VCaP (cell line): ENCODE data around the gene KATNIP.

ENCODE experiments used
- H3K27ac ChIP-seq: fragments of 450-650 bp; 2 replicates; pipeline ENCODE4 v1.5.1; 2017
- TF ChIP-seq, protein P1 (sequence below): fragments of 450-650 bp; conservative IDR thresholded peaks from 2 replicates; pipeline ENCODE4 v1.5.1; 2017; ENCODE audit warnings: mild to moderate bottlenecking, moderate library complexity

KATNIP gene

DNA sequence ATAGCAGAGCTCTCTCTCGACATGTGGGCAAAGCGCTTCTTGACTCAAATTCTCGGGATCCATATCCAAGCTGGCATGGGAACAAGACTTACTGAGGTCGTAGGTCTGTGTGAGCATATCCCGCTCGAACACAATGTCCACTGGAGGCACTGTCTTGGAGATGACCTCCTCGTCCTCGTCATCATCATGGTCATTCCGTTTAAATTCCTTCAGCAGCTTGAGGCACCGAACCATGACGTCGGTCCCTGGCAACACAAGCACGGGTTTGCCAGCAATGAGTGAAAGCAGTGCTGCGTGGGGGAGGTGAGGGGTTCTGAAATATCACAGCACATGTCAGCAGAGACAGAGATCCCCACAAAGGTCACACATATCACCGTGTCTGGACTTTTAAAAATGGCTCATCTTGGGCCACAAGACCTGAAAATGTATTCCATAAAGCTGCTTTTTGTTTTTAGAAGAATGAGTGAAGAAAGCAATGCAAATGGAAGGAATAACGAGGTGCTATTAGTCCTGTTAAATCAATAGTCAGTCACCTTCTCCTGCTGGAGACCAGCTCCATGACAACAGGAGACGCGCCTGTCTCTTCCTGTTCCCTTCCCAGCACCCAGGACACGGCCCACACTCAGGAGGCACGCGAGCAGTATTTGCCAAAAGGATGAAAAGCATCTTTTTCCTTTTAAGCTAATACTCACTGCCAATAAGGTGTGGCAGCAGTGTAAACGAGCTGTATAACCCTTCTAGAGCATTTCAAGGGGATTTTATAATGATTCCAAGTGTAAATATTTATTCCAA lies 38.1 kb upstream of the KATNIP start:
- TF ChIP-seq, protein P1, sequence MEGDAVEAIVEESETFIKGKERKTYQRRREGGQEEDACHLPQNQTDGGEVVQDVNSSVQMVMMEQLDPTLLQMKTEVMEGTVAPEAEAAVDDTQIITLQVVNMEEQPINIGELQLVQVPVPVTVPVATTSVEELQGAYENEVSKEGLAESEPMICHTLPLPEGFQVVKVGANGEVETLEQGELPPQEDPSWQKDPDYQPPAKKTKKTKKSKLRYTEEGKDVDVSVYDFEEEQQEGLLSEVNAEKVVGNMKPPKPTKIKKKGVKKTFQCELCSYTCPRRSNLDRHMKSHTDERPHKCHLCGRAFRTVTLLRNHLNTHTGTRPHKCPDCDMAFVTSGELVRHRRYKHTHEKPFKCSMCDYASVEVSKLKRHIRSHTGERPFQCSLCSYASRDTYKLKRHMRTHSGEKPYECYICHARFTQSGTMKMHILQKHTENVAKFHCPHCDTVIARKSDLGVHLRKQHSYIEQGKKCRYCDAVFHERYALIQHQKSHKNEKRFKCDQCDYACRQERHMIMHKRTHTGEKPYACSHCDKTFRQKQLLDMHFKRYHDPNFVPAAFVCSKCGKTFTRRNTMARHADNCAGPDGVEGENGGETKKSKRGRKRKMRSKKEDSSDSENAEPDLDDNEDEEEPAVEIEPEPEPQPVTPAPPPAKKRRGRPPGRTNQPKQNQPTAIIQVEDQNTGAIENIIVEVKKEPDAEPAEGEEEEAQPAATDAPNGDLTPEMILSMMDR, result no peak
- peak overlapping the region; percentile 15; the same call in 1 of the 2 replicates for H3K27ac ChIP-seq

DNA sequence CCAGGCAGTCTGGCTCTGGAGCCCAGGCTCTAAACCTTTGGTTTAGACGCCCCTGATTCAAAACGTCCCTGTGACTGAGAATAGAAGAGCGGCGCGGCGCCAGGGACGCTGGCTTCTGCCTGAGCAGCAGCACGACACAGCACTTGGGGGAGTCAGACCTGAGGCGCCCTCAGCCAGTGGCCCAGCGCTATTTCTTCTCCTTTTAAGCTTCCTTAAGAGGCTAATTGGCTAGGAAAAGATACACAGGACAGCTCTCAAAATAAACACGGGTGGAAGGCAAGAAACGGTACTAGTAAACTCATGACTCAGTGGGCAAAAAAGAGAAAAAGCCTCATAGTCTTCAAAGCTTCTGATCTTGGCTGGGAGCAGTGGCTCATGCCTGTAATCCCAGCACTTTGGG lies 35.1 kb upstream of the KATNIP start:
- TF ChIP-seq, protein P1, result no peak
- no peak overlapping the region for H3K27ac ChIP-seq

DNA sequence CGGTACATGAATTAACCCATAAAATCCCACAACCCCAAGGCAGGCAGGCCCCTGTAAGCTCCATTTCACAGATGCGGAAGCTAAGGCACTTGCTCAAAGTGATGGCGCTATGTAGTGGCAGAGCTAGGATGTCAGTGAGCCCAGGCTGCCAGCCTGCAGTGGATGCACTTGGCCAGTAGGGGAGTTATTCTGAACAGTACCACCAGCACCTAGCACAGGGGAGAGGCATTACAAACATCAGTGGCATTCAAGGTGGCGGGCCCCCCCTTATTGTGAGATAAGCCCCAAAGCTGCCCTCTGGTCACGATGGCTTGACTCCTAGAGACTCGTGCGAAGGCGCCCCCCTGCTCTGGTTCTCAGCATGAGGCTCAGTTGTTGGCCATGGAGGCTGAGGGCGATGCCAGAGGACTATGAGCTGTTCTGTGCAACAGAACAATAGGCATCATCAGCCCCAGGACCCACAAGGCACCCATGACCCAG lies 34.0 kb upstream of the KATNIP start:
- TF ChIP-seq, protein P1, result peak; percentile 58
- no peak overlapping the region for H3K27ac ChIP-seq

DNA sequence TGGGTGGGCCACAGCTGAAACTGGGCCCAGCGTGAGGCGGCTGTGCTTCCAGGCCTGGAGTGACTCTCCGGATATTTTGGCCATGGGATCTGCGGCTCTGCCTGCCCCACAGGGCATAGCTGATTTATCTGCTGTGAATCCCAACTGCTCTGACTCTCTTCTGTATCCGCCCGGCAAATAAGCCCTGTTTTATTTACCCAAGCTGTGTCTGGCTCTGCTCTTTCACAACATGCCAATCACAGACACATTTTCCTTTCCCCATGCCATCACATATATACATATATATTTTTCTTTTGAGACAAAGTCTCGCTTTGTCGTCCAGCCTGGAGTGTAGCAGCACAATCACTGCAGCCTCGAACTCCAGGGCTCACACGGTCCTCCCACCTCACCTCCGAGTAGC lies 33.6 kb upstream of the KATNIP start:
- TF ChIP-seq, protein P1, result no peak
- H3K27ac ChIP-seq, result no peak overlapping the region

DNA sequence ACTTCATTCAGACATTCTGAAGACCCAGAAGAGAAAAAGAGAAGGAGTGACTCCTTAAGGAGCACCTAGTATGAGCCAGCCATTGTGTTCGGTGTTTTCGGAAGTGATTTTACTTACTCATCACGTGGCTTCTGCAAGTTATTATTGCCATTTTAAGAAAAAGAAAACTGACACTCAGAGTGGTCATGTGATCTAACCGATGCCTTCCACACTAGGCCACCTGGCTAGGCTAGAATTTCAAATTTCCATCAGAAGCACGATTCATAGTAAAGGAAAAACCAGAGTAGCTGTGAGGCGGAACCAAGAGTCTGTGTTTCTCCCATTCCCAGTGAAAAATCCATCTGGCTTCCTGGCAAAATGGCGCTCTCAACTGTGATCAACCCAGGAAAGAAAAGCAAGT lies 32.3 kb upstream of the KATNIP start:
- no peak overlapping the region for H3K27ac ChIP-seq

DNA sequence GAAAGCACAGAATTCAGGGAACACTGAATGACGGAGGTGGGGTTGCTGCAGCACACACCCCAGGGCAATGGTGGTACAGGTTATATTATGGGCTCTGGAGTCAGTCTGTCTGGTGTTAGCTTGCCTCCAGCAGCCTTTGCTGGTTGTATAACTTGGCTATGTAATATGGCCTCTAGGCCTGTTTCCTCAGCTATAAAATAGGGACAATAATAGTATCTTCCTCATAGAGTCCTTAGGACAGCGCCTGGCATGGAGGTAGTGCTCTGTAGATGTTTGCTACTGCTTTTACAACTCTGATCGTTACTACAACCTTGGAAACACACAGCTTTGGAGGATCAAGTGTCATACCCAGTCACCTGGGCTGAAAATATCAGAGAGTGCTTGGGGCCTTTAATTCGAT lies 31.7 kb upstream of the KATNIP start:
- TF ChIP-seq, protein P1, result no peak
- no peak overlapping the region for H3K27ac ChIP-seq

More for the DNA sequence above, 32.3 kb upstream of the KATNIP start:
- TF ChIP-seq, protein P1, result no peak

DNA sequence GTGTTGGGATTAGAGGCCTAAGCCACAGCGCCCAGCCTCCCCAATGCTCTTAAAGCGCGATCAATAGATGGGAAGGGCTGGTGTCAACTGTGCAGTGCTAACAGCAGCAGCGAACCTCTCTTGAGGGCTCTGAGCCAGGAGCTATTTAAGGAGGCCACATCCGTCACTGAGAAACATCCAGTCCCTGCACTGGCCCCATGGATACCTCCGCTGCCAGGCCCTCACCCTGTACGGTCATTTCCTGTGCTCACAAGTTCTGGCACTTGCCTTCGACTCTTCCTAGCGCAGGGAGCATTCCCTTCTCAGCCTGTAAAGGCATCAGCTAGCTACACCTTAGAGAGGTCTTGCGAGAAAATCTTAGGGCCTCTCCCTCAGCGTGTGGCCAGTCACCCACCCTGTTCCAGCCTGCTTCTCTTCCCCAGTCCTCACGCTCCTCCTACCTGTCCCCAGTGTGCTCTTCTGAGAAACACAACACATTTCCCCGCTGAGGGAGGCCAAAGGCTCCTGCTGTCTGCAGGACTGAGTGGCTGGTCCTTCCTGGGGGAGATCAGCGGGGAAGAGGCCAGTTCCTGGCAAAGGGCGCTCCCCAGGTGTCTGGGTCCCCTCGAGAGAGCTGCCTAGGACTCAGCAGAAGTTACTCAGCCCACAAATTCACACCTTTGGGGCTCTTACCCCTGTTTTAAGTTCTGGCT lies 28.8 kb upstream of the KATNIP start:
- TF ChIP-seq, protein P1, result no peak
- H3K27ac ChIP-seq, result no peak overlapping the region
